Choroid plexus epithelial cell (primary cell): ENCODE data around the gene RELN.

Experiments
- DNase-seq: peaks from one replicate; pipeline ENCODE4 v3.0.0-alpha.2; 2010; ENCODE audit warnings: low read depth
- H3K4me3 ChIP-seq: 2 replicates; pipeline ENCODE4 v1.5.1; 2011; ENCODE audit warnings: low read depth, mild to moderate bottlenecking, control low read depth, low read length, moderate library complexity
- CTCF ChIP-seq: conservative IDR thresholded peaks from 2 replicates; pipeline ENCODE4 v1.5.1; 2011; ENCODE audit warnings: low read depth, mild to moderate bottlenecking, control low read depth, inconsistent platforms, low read length, moderate library complexity

RELN gene

GRCh38 chr7:103936558-103936957, 52.9 kb downstream of the RELN start:
- DNase-seq: no peak
- no peak for TF ChIP-seq CTCF
- H3K4me3 ChIP-seq: no peak overlapping the region

DNA sequence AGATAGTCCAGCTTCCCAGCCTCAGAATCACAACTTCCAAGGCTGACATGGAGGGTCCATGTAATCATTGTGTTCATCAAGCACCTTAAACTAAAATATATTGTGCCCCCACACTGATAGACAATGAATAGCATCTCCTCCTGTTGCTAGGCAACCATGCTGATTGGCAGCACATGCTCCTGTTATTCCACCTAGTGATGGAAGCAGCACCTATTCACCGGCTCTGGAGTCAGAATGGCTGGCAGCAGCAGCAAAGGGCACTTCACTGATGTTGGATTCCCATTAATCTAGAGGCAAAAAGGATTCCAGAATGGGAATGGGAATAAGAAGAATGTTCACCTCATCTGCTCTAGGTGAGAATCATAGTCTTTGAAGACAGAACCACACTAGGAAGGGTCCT, 55.0 kb downstream of the RELN start:
- no peak for TF ChIP-seq CTCF
- DNase-seq: no peak
- H3K4me3 ChIP-seq: no peak overlapping the region

- DNase-seq: no peak
- TF ChIP-seq CTCF: no peak
- H3K4me3 ChIP-seq: no peak overlapping the region
Observed at GRCh38 chr7:103932389-103932788, 57.1 kb downstream of the RELN start.

DNA sequence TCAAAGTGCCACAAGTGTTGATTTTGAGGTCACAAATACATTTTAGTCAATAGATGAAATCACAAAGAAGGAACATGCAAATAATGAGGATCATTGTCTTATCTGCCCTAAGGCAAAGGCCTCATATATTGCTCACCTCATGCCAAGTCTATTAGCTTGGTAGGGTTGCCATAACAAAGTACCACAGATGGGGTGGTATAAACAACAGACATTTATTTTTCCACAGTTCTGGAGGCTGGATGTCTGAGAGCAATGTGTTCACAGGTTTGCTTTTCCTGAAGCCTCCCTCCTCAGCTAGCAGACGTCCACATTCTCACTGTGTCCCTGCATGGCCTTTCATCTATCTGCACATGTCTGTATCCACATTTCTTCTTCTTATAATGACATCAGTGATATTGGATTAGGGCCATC, 59.6 kb downstream of the RELN start:
- no peak for TF ChIP-seq CTCF

DNA sequence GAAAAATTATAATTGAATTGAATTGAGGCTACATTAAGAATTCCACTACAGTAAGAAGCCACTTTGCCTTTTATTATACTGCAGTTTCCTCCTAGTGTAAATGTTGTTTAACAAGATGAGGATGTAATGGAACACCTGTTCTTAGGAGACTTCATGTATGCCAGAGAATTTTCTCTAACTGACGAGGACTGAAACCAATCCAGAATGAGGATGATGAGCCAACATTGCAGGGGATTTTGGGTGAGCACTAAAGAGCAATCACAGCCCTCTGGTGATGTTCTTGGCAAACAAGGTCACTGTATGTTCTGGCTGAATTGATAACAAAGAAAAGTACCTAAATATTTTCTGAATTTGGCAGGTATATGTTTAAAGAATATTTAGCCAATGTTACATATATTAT, 60.9 kb downstream of the RELN start:
- no peak overlapping the region for H3K4me3 ChIP-seq
- no peak for TF ChIP-seq CTCF
- DNase-seq: no peak

More for the DNA sequence above, 59.6 kb downstream of the RELN start:
- no peak overlapping the region for H3K4me3 ChIP-seq
- DNase-seq: no peak

DNA sequence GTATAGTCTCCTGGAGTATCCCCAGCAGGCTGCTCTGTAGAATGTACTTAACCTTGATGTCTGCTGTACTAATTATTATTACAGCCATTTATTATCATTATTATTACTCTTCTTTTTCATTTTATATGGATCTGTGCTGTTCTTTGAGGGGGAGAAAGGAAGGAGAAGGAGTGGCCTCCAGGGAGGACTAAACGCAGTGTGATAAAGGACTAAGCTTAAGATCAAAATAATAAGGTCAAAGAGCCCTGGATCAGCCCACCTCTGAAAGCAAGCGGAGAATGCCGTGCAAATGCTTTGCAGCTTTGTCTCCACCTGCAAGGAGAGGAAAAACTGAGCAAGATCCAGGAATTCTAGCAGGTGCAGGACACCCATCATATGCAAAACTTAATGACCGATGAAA, 65.3 kb downstream of the RELN start:
- H3K4me3 ChIP-seq: no peak overlapping the region
- DNase-seq: no peak
- no peak for TF ChIP-seq CTCF

DNA sequence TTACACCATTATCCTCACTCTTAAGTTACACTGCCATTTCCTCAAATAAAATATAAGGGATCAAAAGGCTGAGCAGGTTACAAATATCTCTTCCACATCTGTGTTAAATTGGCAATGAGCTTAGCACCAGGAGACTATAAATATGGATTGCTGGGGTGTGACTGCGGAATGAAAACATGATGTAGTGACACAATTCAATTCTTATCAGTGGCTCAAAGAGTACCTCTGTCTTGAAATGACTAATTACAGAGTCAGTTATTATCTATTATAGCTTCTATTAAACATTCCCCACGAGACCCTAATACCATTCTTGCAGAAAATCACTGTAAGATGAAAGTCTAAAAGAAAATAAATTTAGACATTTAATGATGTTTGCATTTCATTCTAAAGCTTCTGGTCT, 67.1 kb downstream of the RELN start:
- TF ChIP-seq CTCF: no peak
- DNase-seq: no peak

More for the DNA sequence above, 67.1 kb downstream of the RELN start:
- H3K4me3 ChIP-seq: no peak overlapping the region
